Glutamatergic neuron (in vitro differentiated cells): Measurements from ENCODE around the gene DTWD2. TPM values are rescaled to one million over a fixed set of nuclear protein-coding genes. Genes with fewer than 3 reads are reported as not detected.

Experiments used
- DNase-seq: peaks from one replicate; pipeline ENCODE4 v3.0.0; 2022
- H3K27ac Mint-ChIP-seq: one replicate; pipeline ENCODE4 v1.8.0; 2020; ENCODE audit warnings: mild to moderate bottlenecking, mixed read lengths, inconsistent platforms; ENCODE audit not compliant: unreplicated experiment
- H3K27me3 Mint-ChIP-seq: one replicate; pipeline ENCODE4 v1.8.0; 2020; ENCODE audit warnings: mild to moderate bottlenecking, moderate library complexity, mixed read lengths, inconsistent platforms; ENCODE audit not compliant: unreplicated experiment
- H3K36me3 Mint-ChIP-seq: one replicate; pipeline ENCODE4 v1.8.0; 2020; ENCODE audit warnings: mild to moderate bottlenecking, mixed read lengths, inconsistent platforms; ENCODE audit not compliant: unreplicated experiment
- H3K4me1 Mint-ChIP-seq: one replicate; pipeline ENCODE4 v1.8.0; 2020; ENCODE audit warnings: mild to moderate bottlenecking, low read depth, mixed read lengths, inconsistent platforms; ENCODE audit not compliant: unreplicated experiment
- H3K4me3 Mint-ChIP-seq: one replicate; pipeline ENCODE4 v1.8.0; 2020; ENCODE audit warnings: mild to moderate bottlenecking, mixed read lengths, inconsistent platforms; ENCODE audit not compliant: unreplicated experiment
- H3K9me3 Mint-ChIP-seq: one replicate; pipeline ENCODE4 v1.8.0; 2020; ENCODE audit warnings: mild to moderate bottlenecking, moderate library complexity, mixed read lengths, inconsistent platforms; ENCODE audit not compliant: unreplicated experiment
- total RNA-seq: library from RNA; stranded (reverse); fragmentation: NEBNext Ultra II Directional; extraction: Animal tissue kit (Norgen Biotek cat#: 25700); gene quantifications from one replicate; pipeline ENCODE4 v1.2.1, GENCODE V29; 2021; ENCODE audit not compliant: unreplicated experiment
- TF ChIP-seq, protein P1 (sequence below): fragments of 200-600 bp; sonication (generic); IDR thresholded peaks from one replicate; pipeline ENCODE4 v1.5.0; 2021; ENCODE audit not compliant: partially characterized antibody, unreplicated experiment

DTWD2 gene
- total RNA-seq, 1 donor from 2014 or later, result 1.6 TPM

DNA sequence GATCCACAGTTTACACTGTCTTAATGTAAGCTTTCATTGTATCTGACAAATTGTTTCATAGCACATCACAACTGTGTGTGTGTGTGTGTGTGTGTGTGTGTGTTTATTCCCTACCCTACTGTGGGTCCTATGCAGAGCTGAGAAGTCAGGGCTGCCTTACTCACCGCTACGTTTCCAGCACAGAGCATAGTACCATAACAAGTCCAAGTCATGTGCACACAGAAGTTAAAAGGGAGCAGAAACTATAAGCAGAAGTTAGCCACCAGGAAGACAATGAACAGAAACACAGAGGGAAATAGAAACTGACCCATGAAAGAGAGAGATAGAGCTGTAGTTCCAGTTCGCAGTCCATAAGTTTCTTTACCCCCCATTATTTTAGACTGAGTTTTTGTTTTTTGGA is 44.3 kb upstream of the DTWD2 start:
- Mint-ChIP-seq H3K27ac (no peak overlapping the region), H3K27me3 (peaks cover 7% of the 10 kb centered on the region), H3K4me3 (no peak overlapping the region), H3K36me3 (no peaks in the 10 kb centered on the region), H3K9me3 (no peaks in the 10 kb centered on the region), H3K4me1 (no peaks in the 10 kb centered on the region)
- TF ChIP-seq, protein P1, sequence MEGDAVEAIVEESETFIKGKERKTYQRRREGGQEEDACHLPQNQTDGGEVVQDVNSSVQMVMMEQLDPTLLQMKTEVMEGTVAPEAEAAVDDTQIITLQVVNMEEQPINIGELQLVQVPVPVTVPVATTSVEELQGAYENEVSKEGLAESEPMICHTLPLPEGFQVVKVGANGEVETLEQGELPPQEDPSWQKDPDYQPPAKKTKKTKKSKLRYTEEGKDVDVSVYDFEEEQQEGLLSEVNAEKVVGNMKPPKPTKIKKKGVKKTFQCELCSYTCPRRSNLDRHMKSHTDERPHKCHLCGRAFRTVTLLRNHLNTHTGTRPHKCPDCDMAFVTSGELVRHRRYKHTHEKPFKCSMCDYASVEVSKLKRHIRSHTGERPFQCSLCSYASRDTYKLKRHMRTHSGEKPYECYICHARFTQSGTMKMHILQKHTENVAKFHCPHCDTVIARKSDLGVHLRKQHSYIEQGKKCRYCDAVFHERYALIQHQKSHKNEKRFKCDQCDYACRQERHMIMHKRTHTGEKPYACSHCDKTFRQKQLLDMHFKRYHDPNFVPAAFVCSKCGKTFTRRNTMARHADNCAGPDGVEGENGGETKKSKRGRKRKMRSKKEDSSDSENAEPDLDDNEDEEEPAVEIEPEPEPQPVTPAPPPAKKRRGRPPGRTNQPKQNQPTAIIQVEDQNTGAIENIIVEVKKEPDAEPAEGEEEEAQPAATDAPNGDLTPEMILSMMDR, result no peak
- DNase-seq, result no peak

DNA sequence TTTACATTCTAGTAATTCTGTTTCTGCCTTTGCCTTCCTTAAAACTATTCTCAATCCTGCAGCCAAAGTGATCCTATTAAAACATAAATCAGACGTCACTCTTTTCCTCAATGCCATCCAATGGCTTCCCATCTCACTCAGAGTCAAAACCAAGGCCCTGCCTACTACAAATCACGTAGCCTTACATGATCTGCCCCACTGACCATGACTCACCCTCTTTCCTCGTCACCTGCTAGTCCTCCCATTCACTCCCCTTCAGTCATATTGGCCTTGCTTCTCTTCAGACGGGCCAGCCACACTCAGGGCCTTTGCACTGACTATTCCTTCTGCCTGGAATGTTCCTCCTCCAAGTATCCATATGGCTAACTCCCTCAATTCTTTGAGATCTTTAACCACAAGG is 43.6 kb upstream of the DTWD2 start:
- Mint-ChIP-seq H3K36me3 (no peaks in the 10 kb centered on the region), H3K27me3 (peaks cover 7% of the 10 kb centered on the region), H3K4me1 (no peaks in the 10 kb centered on the region), H3K27ac (no peak overlapping the region), H3K4me3 (no peak overlapping the region), H3K9me3 (no peaks in the 10 kb centered on the region)
- no peak for DNase-seq
- TF ChIP-seq, protein P1, result no peak

DNA sequence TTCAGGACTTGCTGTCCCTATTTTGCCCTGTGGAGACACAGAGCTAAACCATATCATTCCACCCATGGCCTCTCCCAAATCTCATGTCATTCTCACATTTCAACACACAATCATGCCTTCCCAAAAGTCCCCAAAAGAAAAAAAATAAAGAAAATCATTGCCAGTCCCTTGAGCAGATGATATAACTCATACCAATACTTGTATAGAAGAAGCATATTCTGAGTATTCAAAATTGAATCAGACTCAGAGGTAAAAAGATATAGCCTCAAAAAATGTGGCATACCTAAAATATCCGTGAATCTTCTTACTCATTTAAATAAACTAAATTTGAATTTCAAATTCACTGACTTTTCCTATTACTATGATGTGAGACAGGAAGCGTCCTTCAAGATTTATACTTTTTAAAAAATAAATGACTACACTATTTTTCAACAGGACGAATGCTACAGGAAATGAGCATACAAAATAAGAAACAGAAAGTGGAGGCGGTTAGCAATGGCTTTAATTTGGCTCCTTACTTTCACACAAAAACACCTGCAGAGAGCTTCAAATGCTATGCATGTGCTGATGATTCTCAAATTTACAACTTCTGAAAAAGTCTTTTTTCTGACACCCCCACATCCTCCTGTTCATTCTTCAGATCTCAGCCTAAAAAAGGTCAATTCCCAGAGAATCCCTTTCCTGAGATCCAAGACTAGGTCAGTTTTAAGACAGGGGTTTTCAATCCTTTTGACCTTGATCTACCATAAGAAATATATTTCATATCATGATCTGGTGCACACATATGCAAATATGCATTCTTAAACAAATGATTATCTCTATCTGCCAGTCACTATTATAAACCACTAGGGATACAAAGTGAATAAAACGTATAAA is 42.9 kb upstream of the DTWD2 start:
- no peaks in the 10 kb centered on the region for H3K4me1 Mint-ChIP-seq
- H3K27me3 Mint-ChIP-seq, result peaks cover 7% of the 10 kb centered on the region
- TF ChIP-seq, protein P1, result no peak
- no peaks in the 10 kb centered on the region for H3K36me3 Mint-ChIP-seq
- H3K27ac Mint-ChIP-seq, result no peak overlapping the region
- DNase-seq, result no peak
- no peak overlapping the region for H3K4me3 Mint-ChIP-seq
- no peaks in the 10 kb centered on the region for H3K9me3 Mint-ChIP-seq

DNA sequence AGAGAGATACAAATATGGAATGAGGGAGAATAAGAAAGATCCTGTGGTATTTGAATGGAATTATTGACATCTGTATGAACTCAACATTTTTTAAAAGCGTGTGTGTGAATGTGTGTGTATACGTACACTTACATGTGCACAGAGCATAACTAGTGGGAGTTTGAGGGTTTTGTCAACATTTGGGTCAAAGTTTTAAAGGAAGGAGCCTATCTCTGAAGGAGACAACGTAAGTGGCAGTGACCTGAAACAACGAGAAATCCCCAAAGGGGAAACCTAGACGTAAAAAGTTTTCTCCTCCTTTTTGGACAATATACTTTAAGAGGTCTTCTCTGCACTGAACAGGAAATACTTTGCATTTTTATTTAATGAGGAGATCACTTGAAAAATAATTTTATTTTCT is 40.2 kb upstream of the DTWD2 start:
- TF ChIP-seq, protein P1, result no peak
- Mint-ChIP-seq H3K27me3 (peaks cover 7% of the 10 kb centered on the region), H3K9me3 (peaks cover 2% of the 10 kb centered on the region), H3K36me3 (no peaks in the 10 kb centered on the region), H3K4me1 (no peaks in the 10 kb centered on the region), H3K27ac (no peak overlapping the region), H3K4me3 (no peak overlapping the region)
- DNase-seq, result no peak

DNA sequence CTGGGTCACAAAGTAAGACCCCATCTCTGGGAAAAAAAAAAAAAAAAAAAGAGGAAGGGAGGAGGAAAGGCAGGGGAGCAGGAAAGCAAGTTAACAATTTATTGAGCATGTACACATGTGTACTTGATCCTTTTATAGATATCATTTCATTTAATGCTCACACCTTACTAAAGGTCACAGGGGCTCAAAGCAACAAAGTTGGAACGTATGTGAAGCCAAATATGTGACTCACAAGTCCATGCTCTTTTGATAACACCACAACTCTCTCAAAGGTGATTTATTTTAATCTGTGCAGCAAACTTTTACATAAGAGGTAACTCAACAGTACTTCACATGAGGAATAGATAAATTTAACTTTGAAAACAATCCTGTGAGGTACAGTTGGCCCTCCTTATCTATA is 34.4 kb upstream of the DTWD2 start:
- peaks cover under 1% of the 10 kb centered on the region for H3K27me3 Mint-ChIP-seq
- H3K27ac Mint-ChIP-seq, result no peak overlapping the region
- H3K9me3 Mint-ChIP-seq, result peaks cover 2% of the 10 kb centered on the region
- H3K4me1 Mint-ChIP-seq, result no peaks in the 10 kb centered on the region
- TF ChIP-seq, protein P1, result no peak
- H3K4me3 Mint-ChIP-seq, result no peak overlapping the region
- DNase-seq, result no peak
- H3K36me3 Mint-ChIP-seq, result no peaks in the 10 kb centered on the region
